GM18502 (cell line): ENCODE data around the gene ANKRD53.
"Not testable (repeated sequence)": the region's sequence is repeated elsewhere in the genome, so short reads cannot be mapped to it uniquely, and the experiment has no call there.

ENCODE experiments used
- ATAC-seq: cut with Tn5 transposase; IDR thresholded peaks from one replicate; pipeline ENCODE4 v1.9.1; 2021; ENCODE audit warnings: mild to moderate bottlenecking; ENCODE audit not compliant: unreplicated experiment, poor library complexity

ANKRD53 gene

DNA sequence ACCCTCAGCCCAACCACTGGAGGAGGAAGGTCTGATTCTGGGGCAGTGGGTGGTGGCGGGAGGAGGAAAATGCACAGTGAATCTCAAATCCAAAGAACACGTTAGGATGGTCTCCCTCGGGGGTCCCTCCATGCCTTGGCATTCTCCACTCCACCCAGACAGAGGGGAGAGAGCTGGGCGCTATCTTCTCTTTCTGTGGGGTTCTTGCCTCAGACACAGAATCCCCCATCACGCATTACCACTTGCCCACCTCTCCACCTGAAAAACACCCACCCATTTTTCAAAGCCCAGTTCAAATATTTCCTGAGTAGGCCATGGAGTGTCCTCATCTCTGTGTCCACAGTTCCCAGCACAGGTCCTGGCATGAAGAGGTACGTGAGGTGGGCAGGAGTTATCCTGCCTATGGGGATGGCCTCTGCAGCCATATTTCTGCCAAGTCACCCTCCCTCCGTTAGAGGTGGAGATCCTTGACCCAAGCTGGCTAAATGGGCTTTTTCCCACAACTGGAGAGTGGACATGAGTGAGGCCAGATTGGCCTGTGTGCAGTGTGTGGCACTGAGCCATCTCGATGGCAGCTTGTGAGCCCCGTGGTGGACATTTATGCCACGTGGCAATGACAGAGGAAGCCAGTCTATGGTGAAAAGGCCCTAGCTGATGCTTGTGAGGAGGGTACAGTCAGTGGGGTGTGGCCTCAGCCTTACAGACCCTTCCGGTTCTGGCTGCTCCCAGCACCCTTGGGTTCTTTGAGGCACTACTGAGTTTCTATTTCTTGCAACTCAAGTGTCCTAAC, 25.7 kb downstream of the ANKRD53 start:
- ATAC-seq: no peak

DNA sequence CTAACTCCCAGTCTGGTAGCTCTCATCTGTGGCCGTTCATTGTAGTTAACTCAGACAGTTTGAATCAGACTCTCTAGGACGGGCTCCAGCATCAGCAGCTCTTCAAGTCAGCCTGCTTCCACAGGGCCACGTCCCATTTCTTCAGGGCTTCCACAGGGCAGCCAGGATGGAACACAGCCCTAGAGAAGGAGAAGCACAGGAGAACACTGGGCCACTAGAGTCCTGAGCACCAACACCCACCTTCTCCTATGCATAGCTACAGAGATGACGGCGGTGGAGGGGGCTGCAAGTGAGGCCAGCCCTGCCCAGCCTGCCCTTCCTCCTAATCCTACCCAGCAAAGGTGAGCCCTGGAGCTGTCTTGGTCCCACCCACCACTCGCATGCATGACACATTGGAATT, 26.4 kb downstream of the ANKRD53 start:
- no peak for ATAC-seq

GRCh38 chr2:71005271-71006202, 27.1 kb downstream of the ANKRD53 start:
- no peak for ATAC-seq

DNA sequence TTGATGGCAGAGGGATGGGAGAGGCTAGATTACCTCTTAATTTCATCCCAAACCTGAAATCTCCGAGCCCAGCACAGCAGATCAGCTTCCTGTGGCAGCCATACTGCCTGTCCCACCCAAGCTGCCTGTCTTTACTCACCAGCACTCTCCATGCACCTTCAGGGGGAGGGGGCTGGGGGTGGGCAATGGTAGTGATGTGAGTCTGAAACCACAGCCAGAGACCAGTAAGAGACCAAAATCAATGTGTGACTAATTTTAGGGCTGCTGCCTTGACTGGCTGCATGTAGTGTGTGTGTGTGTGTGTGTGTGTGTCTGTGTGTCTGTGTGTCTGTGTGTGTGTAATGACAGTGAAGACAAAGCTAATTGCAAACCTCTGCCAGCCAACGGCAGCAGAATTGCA, 27.9 kb downstream of the ANKRD53 start:
- ATAC-seq: no peak

DNA sequence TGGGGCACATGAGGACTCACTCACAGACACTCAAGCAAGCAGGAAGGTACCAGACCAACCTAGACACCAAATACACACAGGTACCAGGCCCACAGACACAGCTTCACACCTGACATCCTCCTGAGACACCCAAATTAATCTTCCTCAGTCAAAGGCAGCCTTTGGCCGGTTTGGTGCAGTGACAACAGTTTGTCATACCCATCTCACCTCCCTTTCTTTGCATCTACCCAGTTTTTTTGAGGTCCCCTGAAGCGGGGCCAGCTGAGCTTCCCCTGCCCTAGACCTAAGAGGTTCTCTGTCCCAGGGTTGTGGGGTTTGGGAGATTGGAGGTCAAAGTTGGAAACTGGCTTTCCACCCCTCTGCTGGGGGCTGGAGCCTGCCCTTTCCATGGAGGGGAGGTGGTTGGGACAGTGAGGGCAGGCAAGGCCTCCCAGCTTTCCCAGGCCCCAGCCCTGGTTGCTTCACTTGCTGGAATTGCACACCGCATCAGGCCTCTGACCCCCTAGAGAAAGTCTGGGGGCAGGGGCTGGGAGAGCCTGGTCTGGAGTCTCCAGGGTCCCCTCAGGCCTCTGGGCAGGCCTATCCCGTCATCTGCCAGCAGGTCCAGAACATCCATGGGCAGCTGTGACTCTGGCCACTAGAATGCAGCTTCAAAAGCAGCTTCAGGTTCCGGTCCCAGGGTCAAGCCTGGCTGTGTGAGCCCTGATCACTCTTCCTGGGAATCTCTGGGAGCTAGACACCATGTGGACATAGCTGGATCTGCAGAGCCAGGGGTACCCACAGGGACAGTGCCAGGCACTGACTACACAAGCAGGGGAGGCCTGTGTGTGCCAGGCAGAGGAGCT, 28.7 kb downstream of the ANKRD53 start:
- no peak for ATAC-seq

- no peak for ATAC-seq
These were observed 29.9 kb downstream of the ANKRD53 start for GRCh38 chr2:71008342-71008741.

DNA sequence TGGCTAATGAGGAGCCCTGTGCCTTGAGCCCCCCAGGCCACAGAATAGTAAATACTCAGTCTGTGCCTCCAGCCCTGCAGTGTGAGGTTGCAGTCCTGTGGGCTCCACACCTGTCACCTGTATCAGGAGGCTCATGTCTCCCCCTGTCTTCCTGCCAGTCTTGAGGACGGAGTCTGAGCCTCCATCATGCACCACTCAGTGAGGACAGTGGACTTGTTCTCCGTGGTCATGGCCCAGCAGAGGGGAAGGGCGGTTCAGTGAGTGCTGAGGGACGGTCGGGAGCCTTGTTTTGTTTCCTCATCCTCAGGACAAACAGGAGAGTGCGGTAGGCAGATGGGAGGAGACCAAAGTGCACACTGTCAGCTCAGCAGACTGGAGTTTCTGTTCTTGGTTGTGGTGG, 33.4 kb downstream of the ANKRD53 start:
- not testable (repeated sequence) for ATAC-seq

GRCh38 chr2:71018625-71019024, 40.2 kb downstream of the ANKRD53 start:
- no peak for ATAC-seq

DNA sequence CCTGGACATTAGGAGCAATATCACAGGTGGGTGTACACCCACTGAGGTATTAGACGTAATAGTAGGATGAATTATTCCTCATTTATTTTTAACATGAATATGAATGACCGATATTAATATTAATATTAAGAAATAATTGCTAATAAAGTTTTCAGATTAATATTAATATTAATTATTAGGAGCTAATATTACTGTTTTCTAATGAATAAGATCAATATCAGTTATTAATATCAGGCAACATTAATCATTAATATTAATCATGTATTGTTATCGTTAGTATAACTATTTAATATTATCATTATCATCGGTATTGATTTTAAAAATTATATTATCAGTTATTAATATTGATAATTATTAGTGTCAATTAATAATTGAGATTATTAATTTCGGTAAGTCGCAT, 41.6 kb downstream of the ANKRD53 start:
- not testable (repeated sequence) for ATAC-seq

DNA sequence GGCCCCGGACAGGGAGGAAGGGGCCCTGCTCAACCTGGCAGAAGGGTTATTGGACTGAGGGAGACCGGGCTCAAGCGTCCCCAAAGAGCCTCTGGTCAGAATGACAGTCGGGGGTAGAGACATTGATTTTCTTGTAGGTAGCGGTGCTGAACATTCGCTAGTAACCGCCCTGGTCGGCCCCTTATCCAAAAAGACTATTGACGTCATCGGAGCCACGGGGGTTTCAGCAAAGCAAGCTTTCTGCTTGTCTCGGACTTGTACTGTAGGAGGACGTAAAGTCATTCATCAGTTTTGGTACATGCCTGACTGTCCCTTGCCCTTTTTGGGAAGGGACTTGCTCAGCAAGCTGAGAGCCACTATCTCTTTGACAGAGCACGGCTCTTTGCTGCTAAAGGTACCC, 43.0 kb downstream of the ANKRD53 start:
- ATAC-seq: not testable (repeated sequence)

- not testable (repeated sequence) for ATAC-seq
These were observed 45.3 kb downstream of the ANKRD53 start for GRCh38 chr2:71023553-71024243.
